ENCODE measurements around the gene PCSK6. TPM values are rescaled to one million over a fixed set of nuclear protein-coding genes. Genes with fewer than 3 reads are reported as not detected.

The PCSK6 gene
- total and polyA plus RNA-seq, 9 donors: 3.8 to 26.0 (median 13.0) TPM

- TF ChIP-seq, protein P1, sequence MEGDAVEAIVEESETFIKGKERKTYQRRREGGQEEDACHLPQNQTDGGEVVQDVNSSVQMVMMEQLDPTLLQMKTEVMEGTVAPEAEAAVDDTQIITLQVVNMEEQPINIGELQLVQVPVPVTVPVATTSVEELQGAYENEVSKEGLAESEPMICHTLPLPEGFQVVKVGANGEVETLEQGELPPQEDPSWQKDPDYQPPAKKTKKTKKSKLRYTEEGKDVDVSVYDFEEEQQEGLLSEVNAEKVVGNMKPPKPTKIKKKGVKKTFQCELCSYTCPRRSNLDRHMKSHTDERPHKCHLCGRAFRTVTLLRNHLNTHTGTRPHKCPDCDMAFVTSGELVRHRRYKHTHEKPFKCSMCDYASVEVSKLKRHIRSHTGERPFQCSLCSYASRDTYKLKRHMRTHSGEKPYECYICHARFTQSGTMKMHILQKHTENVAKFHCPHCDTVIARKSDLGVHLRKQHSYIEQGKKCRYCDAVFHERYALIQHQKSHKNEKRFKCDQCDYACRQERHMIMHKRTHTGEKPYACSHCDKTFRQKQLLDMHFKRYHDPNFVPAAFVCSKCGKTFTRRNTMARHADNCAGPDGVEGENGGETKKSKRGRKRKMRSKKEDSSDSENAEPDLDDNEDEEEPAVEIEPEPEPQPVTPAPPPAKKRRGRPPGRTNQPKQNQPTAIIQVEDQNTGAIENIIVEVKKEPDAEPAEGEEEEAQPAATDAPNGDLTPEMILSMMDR (IDR thresholded peaks at IDR 0.05): no peak
- H3K4me1 ChIP-seq (ENCODE audit: insufficient read depth): peaks cover 12% of the 10 kb centered on the region
- H3K4me3 ChIP-seq: no peak overlapping the region
- no peaks in the 10 kb centered on the region for H3K9me3 ChIP-seq
- no peak overlapping the region for H3K27ac ChIP-seq
- no peak for DNase-seq
- H3K27me3 ChIP-seq: no peaks in the 10 kb centered on the region
- 90 to 94% (median 92%) methylated on average over 2 of the region's 2 CpGs for WGBS, 3 donors
- intact Hi-C loops (cut with DNase I): no loop called here
- H3K36me3 ChIP-seq: no peaks in the 10 kb centered on the region
These were observed 42.4 kb downstream of the PCSK6 start for GRCh38 chr15:101447168-101447533.

GRCh38 chr15:101446518-101447167 lies 42.9 kb downstream of the PCSK6 start:
- Histone ChIP-seq H3K4me1 (ENCODE audit: insufficient read depth) (peaks cover 12% of the 10 kb centered on the region), H3K27me3 (no peaks in the 10 kb centered on the region), H3K27ac (no peak overlapping the region), H3K4me3 (no peak overlapping the region), H3K9me3 (no peaks in the 10 kb centered on the region), H3K36me3 (no peaks in the 10 kb centered on the region)
- TF ChIP-seq EP300 (IDR thresholded peaks at IDR 0.05) (no peak), POLR2A (IDR thresholded peaks at IDR 0.05) (no peak)
- TF ChIP-seq, protein P1 (IDR thresholded peaks at IDR 0.05): no peak
- no peak for DNase-seq
- 73 to 88% (median 80%) methylated on average over 12 of the region's 12 CpGs for WGBS, 3 donors
- intact Hi-C loops (cut with DNase I): no loop called here

- Histone ChIP-seq H3K9me3 (no peaks in the 10 kb centered on the region), H3K27ac (no peak overlapping the region), H3K4me3 (no peak overlapping the region), H3K36me3 (no peaks in the 10 kb centered on the region), H3K27me3 (no peaks in the 10 kb centered on the region), H3K4me1 (ENCODE audit: insufficient read depth) (peaks cover 10% of the 10 kb centered on the region)
- no peak for TF ChIP-seq POLR2A (IDR thresholded peaks at IDR 0.05)
- TF ChIP-seq, protein P1 (IDR thresholded peaks at IDR 0.05): no peak
- TF ChIP-seq EP300 (IDR thresholded peaks at IDR 0.05): no peak
- 77 to 78% (median 77%) methylated on average over 21 to 22 of the region's 22 CpGs for WGBS, 3 donors
- DNase-seq: no peak
- intact Hi-C loops (cut with DNase I): no loop called here
These were observed 43.7 kb downstream of the PCSK6 start for GRCh38 chr15:101445562-101446517.

DNA sequence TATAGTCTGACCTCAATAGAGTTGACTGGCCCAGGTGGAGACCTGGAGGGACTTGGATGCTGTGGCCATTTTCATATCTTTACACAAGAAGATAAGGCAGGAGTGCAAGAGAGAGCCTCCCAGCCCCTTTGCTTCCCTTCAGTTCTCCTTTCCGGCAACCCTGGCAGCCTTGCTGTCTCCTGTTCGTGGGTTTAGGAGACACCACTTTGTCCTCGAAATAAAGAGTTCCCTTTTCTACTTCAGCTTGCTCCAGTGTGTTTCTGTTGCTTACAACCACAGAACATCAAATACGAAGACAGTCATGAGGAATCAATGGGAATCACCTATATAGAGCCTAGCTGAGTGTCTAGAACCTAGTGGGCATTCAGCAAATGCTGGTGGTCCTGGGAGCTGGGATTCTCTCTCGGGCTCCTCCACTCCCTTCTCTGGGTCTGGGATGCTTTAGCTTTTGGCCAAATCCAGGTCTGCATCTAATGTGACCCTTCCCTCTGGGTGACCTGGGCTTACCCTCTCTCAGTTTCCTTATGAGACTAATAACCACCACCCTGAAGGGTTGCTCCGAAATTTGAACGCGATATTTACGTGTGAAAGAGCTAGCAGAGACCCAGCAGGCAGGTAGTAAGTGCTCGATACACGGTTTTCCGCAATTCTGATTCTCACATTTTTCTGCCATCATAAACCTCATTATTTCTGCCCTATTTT lies 44.5 kb downstream of the PCSK6 start:
- Histone ChIP-seq H3K9me3 (no peaks in the 10 kb centered on the region), H3K4me3 (no peak overlapping the region), H3K27me3 (no peaks in the 10 kb centered on the region), H3K4me1 (ENCODE audit: insufficient read depth) (peaks cover 1% of the 10 kb centered on the region), H3K36me3 (no peaks in the 10 kb centered on the region), H3K27ac (no peak overlapping the region)
- intact Hi-C loops (cut with DNase I): no loop called here
- TF ChIP-seq, protein P1 (IDR thresholded peaks at IDR 0.05): no peak
- no peak for TF ChIP-seq POLR2A (IDR thresholded peaks at IDR 0.05)
- TF ChIP-seq EP300 (IDR thresholded peaks at IDR 0.05): no peak
- no peak for DNase-seq
- 96 to 97% (median 97%) methylated on average over 12 of the region's 12 CpGs for WGBS, 3 donors
